H9 (cell line): ENCODE measurements around the gene ITGB8. TPM values are rescaled to one million over a fixed set of nuclear protein-coding genes. Genes with fewer than 3 reads are reported as not detected.

Experiments used
- DNase-seq: peaks from one replicate; pipeline ENCODE4 v3.0.0-alpha.2; 2017
- H2AFZ ChIP-seq: one replicate; pipeline ENCODE4 v1.6.1; 2013; ENCODE audit warnings: mild to moderate bottlenecking, low read length, control low read depth, moderate library complexity
- H2AK5ac ChIP-seq: 2 replicates; pipeline ENCODE4 v1.6.1; 2013; ENCODE audit warnings: low read length, control low read depth, mixed read lengths; ENCODE audit not compliant: insufficient read length
- H2BK120ac ChIP-seq: one replicate; pipeline ENCODE4 v1.6.1; 2013; ENCODE audit warnings: low read depth, mild to moderate bottlenecking, low read length, control low read depth, inconsistent platforms; ENCODE audit not compliant: poor library complexity, severe bottlenecking
- H2BK12ac ChIP-seq: 2 replicates; pipeline ENCODE4 v1.6.1; 2013; ENCODE audit warnings: low read length, control low read depth, mixed read lengths, low read depth; ENCODE audit not compliant: insufficient read length
- H2BK15ac ChIP-seq: 2 replicates; pipeline ENCODE4 v1.6.1; 2013; ENCODE audit warnings: low read depth, low read length, control low read depth
- H2BK20ac ChIP-seq: one replicate; pipeline ENCODE4 v1.6.1; 2013; ENCODE audit warnings: low read depth, mild to moderate bottlenecking, low read length, control low read depth, inconsistent platforms; ENCODE audit not compliant: poor library complexity, severe bottlenecking
- H2BK5ac ChIP-seq: 2 replicates; pipeline ENCODE4 v1.6.1; 2013; ENCODE audit warnings: low read length, control low read depth, mixed read lengths; ENCODE audit not compliant: insufficient read length
- H3K14ac ChIP-seq: 2 replicates; pipeline ENCODE4 v1.6.1; 2013; ENCODE audit warnings: low read length, control low read depth; ENCODE audit not compliant: insufficient read depth
- H3K18ac ChIP-seq: 2 replicates; pipeline ENCODE4 v1.6.1; 2013; ENCODE audit warnings: low read depth, mild to moderate bottlenecking, mixed read lengths, low read length, control low read depth; ENCODE audit not compliant: insufficient read length
- H3K23ac ChIP-seq: 2 replicates; pipeline ENCODE4 v1.6.1; 2013; ENCODE audit warnings: low read length, control low read depth, mixed read lengths, low read depth; ENCODE audit not compliant: insufficient read length
- H3K23me2 ChIP-seq: 2 replicates; pipeline ENCODE4 v1.6.1; 2013; ENCODE audit warnings: low read depth, mild to moderate bottlenecking, mixed read lengths, low read length, control low read depth; ENCODE audit not compliant: insufficient read length, poor library complexity, severe bottlenecking
- H3K27ac ChIP-seq: 2 replicates; pipeline ENCODE4 v1.5.1; 2013; ENCODE audit warnings: low read length, control low read depth, mixed read lengths, low read depth; ENCODE audit not compliant: insufficient read length
- H3K27me3 ChIP-seq: 2 replicates; pipeline ENCODE4 v1.6.1; 2013; ENCODE audit warnings: low read length, control low read depth, inconsistent platforms; ENCODE audit not compliant: insufficient read depth
- H3K4ac ChIP-seq: 2 replicates; pipeline ENCODE4 v1.6.1; 2013; ENCODE audit warnings: low read depth, mild to moderate bottlenecking, control low read depth, inconsistent platforms, low read length, moderate library complexity
- H3K4me1 ChIP-seq: 2 replicates; pipeline ENCODE4 v1.6.1; 2013; ENCODE audit warnings: low read length, control low read depth, inconsistent platforms; ENCODE audit not compliant: insufficient read depth
- H3K4me2 ChIP-seq: 2 replicates; pipeline ENCODE4 v1.6.1; 2013; ENCODE audit warnings: low read length, control low read depth, mixed read lengths; ENCODE audit not compliant: insufficient read length, insufficient read depth
- H3K56ac ChIP-seq: 2 replicates; pipeline ENCODE4 v1.6.1; 2013; ENCODE audit warnings: low read depth, mild to moderate bottlenecking, mixed read lengths, low read length, control low read depth; ENCODE audit not compliant: insufficient read length
- H3K79me1 ChIP-seq: 2 replicates; pipeline ENCODE4 v1.6.1; 2013; ENCODE audit warnings: low read depth, mild to moderate bottlenecking, moderate library complexity, low read length, control low read depth, inconsistent platforms; ENCODE audit not compliant: insufficient read depth, poor library complexity, severe bottlenecking
- H3K79me2 ChIP-seq: 2 replicates; pipeline ENCODE4 v1.6.1; 2013; ENCODE audit warnings: low read length, control low read depth, inconsistent platforms; ENCODE audit not compliant: insufficient read depth
- H3K9ac ChIP-seq: 2 replicates; pipeline ENCODE4 v1.6.1; 2013; ENCODE audit warnings: low read length, control low read depth, mixed read lengths; ENCODE audit not compliant: insufficient read length; ENCODE audit errors: extremely low read depth
- H3K9me3 ChIP-seq: one replicate; pipeline ENCODE4 v1.6.1; 2013; ENCODE audit warnings: low read depth, low read length, inconsistent platforms; ENCODE audit not compliant: control insufficient read depth
- H3T11ph ChIP-seq: one replicate; pipeline ENCODE4 v1.6.1; 2013; ENCODE audit warnings: mild to moderate bottlenecking, low read length, control low read depth, inconsistent platforms
- H4K20me1 ChIP-seq: one replicate; pipeline ENCODE4 v1.6.1; 2013; ENCODE audit not compliant: control insufficient read depth, insufficient read length, insufficient read depth
- H4K5ac ChIP-seq: 2 replicates; pipeline ENCODE4 v1.6.1; 2013; ENCODE audit warnings: low read depth, mild to moderate bottlenecking, mixed read lengths, low read length, control low read depth; ENCODE audit not compliant: insufficient read length
- H4K8ac ChIP-seq: replicated peaks from 2 replicates; pipeline ENCODE4 v1.6.1; 2013; ENCODE audit warnings: low read length, control low read depth, mixed read lengths, low read depth; ENCODE audit not compliant: insufficient read length
- H4K91ac ChIP-seq: 2 replicates; pipeline ENCODE4 v1.6.1; 2013; ENCODE audit warnings: low read depth, mild to moderate bottlenecking, moderate library complexity, mixed read lengths, low read length, control low read depth; ENCODE audit not compliant: insufficient read length
- H3K27ac Mint-ChIP-seq, 3 experiments: 2 replicates in 2 of 3; 3 replicates in 1 of 3; pipeline ENCODE4 v1.8.0; 2020 to 2021; ENCODE audit warnings: mixed read lengths in 3 of 3, mild to moderate bottlenecking in 1 of 3, moderate library complexity in 1 of 3
- H3K27me3 Mint-ChIP-seq: 2 replicates; pipeline ENCODE4 v1.8.0; 2021; ENCODE audit warnings: low read depth, mild to moderate bottlenecking, moderate library complexity, mixed read lengths
- H3K36me3 Mint-ChIP-seq, 3 experiments: 2 replicates in 2 of 3; 3 replicates in 1 of 3; pipeline ENCODE4 v1.8.0; 2020 to 2021; ENCODE audit warnings: low read depth in 3 of 3, mixed read lengths in 3 of 3; ENCODE audit not compliant: insufficient read depth in 1 of 3
- H3K4me1 Mint-ChIP-seq, 2 experiments: 2 replicates each; pipeline ENCODE4 v1.8.0; 2020; ENCODE audit warnings: mixed read lengths in 2 of 2
- H3K4me3 Mint-ChIP-seq, 2 experiments: 2 replicates in 1 of 2; 3 replicates in 1 of 2; pipeline ENCODE4 v1.8.0; 2020 to 2021; ENCODE audit warnings: mild to moderate bottlenecking in 2 of 2, mixed read lengths in 2 of 2, moderate library complexity in 1 of 2
- H3K9me3 Mint-ChIP-seq, 2 experiments: 2 replicates in 1 of 2; 3 replicates in 1 of 2; pipeline ENCODE4 v1.8.0; 2020; ENCODE audit warnings: mild to moderate bottlenecking in 2 of 2, mixed read lengths in 2 of 2, moderate library complexity in 1 of 2
- whole genome bisulfite sequencing: extraction: QIAGEN DNeasy Blood & Tissue Kit; methylation state at CpG from one replicate; pipeline ENCODE4 v1.1.7; 2013; ENCODE audit warnings: missing lambda C conversion rate, low lambda C conversion rate, mixed read lengths; ENCODE audit not compliant: insufficient read length; ENCODE audit errors: extremely low coverage; 5-methylcytosine and 5-hydroxymethylcytosine counted together
- total RNA-seq: library from RNA; stranded (reverse); gene quantifications from 2 replicates; pipeline ENCODE4 v1.2.1, GENCODE V29; 2021
- TF ChIP-seq, protein P1 (sequence below): fragments of 200-600 bp; sonication (generic); conservative IDR thresholded peaks from 3 replicates; pipeline ENCODE4 v1.8.0; 2021; ENCODE audit warnings: antibody characterized with exemption, mild to moderate bottlenecking

The ITGB8 gene
- total RNA-seq, 1 experiment from 2014 or later = 7.6 TPM

DNA sequence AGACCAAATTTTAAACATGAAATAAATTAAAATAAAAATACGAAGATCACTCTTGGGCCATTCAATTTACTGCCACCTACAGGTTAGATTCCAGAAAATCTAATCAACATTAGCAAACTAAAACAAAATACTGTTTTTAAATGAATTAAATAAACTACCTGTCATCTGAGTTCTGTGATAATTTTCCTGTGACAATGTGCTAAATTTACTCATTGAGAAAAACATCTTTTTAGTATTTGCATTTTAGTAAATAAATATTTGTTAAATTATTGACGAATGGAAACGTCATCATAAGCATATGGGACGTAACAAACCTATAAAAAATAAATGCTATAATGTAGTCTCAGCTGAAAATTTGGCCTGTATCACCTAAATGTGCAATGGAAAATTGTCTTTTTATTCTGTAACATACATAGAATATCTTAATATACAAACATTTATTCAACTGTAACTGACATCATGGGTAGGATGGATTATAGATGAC is 72.1 kb downstream of the ITGB8 start:
- no peaks in the 10 kb centered on the region for H3K79me2 ChIP-seq
- H3K27me3 Mint-ChIP-seq = no peaks in the 10 kb centered on the region
- no peaks in the 10 kb centered on the region for H3K23me2 ChIP-seq
- H3K4me1 ChIP-seq = no peaks in the 10 kb centered on the region
- H2BK5ac ChIP-seq = no peak overlapping the region
- no peak overlapping the region for H3K18ac ChIP-seq
- H2AFZ ChIP-seq = no peak overlapping the region
- peaks cover 3 to 4% of the 10 kb centered on the region in 2 experiments; a peak in 1 of 4 replicates for H3K4me1 Mint-ChIP-seq
- H3K36me3 Mint-ChIP-seq = peaks cover 0 to 18% (median 2%) of the 10 kb centered on the region in 3 experiments; a peak in 4 of 7 replicates
- H3K23ac ChIP-seq = no peak overlapping the region
- H3K79me1 ChIP-seq = no peaks in the 10 kb centered on the region
- H3K4me2 ChIP-seq = no peak overlapping the region
- H3K4ac ChIP-seq = no peak overlapping the region
- no peak overlapping the region for H4K8ac ChIP-seq
- H2BK20ac ChIP-seq = no peak overlapping the region
- H2AK5ac ChIP-seq = no peak overlapping the region
- TF ChIP-seq, protein P1, sequence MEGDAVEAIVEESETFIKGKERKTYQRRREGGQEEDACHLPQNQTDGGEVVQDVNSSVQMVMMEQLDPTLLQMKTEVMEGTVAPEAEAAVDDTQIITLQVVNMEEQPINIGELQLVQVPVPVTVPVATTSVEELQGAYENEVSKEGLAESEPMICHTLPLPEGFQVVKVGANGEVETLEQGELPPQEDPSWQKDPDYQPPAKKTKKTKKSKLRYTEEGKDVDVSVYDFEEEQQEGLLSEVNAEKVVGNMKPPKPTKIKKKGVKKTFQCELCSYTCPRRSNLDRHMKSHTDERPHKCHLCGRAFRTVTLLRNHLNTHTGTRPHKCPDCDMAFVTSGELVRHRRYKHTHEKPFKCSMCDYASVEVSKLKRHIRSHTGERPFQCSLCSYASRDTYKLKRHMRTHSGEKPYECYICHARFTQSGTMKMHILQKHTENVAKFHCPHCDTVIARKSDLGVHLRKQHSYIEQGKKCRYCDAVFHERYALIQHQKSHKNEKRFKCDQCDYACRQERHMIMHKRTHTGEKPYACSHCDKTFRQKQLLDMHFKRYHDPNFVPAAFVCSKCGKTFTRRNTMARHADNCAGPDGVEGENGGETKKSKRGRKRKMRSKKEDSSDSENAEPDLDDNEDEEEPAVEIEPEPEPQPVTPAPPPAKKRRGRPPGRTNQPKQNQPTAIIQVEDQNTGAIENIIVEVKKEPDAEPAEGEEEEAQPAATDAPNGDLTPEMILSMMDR = peak; percentile 61
- no peak overlapping the region for H4K5ac ChIP-seq
- no peak overlapping the region for H2BK12ac ChIP-seq
- H3K14ac ChIP-seq = no peak overlapping the region
- H3K27ac ChIP-seq = no peak overlapping the region
- no peak for DNase-seq
- no peak overlapping the region for H3K4me3 Mint-ChIP-seq
- H3K27ac Mint-ChIP-seq = no peak overlapping the region
- H3T11ph ChIP-seq = no peak overlapping the region
- no peak overlapping the region for H2BK15ac ChIP-seq
- no peaks in the 10 kb centered on the region for H3K9me3 Mint-ChIP-seq
- H3K9ac ChIP-seq = no peak overlapping the region
- WGBS = no CpG with 5 or more reads among the region's 4 CpGs
- no peak overlapping the region for H4K91ac ChIP-seq
- H2BK120ac ChIP-seq = no peak overlapping the region
- no peaks in the 10 kb centered on the region for H3K27me3 ChIP-seq
- H3K9me3 ChIP-seq = no peaks in the 10 kb centered on the region
- no peaks in the 10 kb centered on the region for H4K20me1 ChIP-seq
- H3K56ac ChIP-seq = no peak overlapping the region
